ENCODE measurements around the gene PHF1. TPM values are rescaled to one million over a fixed set of nuclear protein-coding genes. Genes with fewer than 3 reads are reported as not detected.

The PHF1 gene
- polyA plus RNA-seq, 1 donor from 2014 or later, result 102 TPM

DNA sequence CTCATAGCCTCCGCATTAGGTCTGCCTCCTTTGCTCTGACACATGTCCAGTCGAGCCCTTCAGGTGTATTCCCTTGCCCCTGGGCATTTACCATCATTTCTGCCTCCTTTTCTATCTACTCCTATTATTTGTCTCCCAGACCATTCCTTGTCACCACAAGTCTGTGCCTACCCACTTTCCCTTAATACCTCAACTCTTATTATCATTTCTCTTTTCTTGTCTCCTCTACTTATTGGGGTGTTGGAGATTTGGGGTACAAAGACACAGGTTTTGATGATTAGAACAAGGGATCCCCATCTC lies 10.5 kb downstream of the PHF1 start:
- Histone ChIP-seq H3K27ac (ENCODE audit: low read length) (peak overlapping the region; percentile 99), H3K4me2 (ENCODE audit: low read length) (peak overlapping the region; percentile 62), H3K36me3 (ENCODE audit: insufficient read depth, low read length) (no peaks in the 10 kb centered on the region), H3K9ac (ENCODE audit: low read length) (peak overlapping the region; percentile 93), H3K9me3 (ENCODE audit: low read length) (no peaks in the 10 kb centered on the region), H2AFZ (ENCODE audit: low read depth, low read length) (no peak overlapping the region), H3K79me2 (replicated peaks; ENCODE audit: insufficient read depth, low read length) (peaks cover 44% of the 10 kb centered on the region), H3K27me3 (ENCODE audit: insufficient read depth, low read depth, low read length) (no peaks in the 10 kb centered on the region), H3K4me3 (ENCODE audit: low read length) (peak overlapping the region; percentile 69), H4K20me1 (ENCODE audit: insufficient read depth) (no peaks in the 10 kb centered on the region), H3F3A (ENCODE audit: insufficient read depth, low read length, poor library complexity, severe bottlenecking) (peaks cover 15% of the 10 kb centered on the region), H3K9me2 (ENCODE audit: insufficient read depth, low read length) (no peaks in the 10 kb centered on the region)
- TF ChIP-seq POLR2AphosphoS5 (IDR thresholded peaks at IDR 0.05) (no peak), EP300 (conservative IDR thresholded peaks at IDR 0.05; ENCODE audit: poor library complexity, severe bottlenecking) (no peak), RAD21 (conservative IDR thresholded peaks at IDR 0.05) (no peak), MXI1 (conservative IDR thresholded peaks at IDR 0.05; ENCODE audit: poor library complexity, severe bottlenecking) (no peak), SMC3 (conservative IDR thresholded peaks at IDR 0.05; ENCODE audit: poor library complexity) (no peak), EZH2 (IDR thresholded peaks at IDR 0.05; ENCODE audit: borderline replicate concordance, insufficient read depth, low read length, poor library complexity, severe bottlenecking) (no peak), TAF1 (IDR thresholded peaks at IDR 0.05; ENCODE audit: low read depth) (no peak)
- TF ChIP-seq, protein P1, sequence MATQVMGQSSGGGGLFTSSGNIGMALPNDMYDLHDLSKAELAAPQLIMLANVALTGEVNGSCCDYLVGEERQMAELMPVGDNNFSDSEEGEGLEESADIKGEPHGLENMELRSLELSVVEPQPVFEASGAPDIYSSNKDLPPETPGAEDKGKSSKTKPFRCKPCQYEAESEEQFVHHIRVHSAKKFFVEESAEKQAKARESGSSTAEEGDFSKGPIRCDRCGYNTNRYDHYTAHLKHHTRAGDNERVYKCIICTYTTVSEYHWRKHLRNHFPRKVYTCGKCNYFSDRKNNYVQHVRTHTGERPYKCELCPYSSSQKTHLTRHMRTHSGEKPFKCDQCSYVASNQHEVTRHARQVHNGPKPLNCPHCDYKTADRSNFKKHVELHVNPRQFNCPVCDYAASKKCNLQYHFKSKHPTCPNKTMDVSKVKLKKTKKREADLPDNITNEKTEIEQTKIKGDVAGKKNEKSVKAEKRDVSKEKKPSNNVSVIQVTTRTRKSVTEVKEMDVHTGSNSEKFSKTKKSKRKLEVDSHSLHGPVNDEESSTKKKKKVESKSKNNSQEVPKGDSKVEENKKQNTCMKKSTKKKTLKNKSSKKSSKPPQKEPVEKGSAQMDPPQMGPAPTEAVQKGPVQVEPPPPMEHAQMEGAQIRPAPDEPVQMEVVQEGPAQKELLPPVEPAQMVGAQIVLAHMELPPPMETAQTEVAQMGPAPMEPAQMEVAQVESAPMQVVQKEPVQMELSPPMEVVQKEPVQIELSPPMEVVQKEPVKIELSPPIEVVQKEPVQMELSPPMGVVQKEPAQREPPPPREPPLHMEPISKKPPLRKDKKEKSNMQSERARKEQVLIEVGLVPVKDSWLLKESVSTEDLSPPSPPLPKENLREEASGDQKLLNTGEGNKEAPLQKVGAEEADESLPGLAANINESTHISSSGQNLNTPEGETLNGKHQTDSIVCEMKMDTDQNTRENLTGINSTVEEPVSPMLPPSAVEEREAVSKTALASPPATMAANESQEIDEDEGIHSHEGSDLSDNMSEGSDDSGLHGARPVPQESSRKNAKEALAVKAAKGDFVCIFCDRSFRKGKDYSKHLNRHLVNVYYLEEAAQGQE (IDR thresholded peaks at IDR 0.05; ENCODE audit: borderline replicate concordance), result no peak
- TF ChIP-seq, protein P2, sequence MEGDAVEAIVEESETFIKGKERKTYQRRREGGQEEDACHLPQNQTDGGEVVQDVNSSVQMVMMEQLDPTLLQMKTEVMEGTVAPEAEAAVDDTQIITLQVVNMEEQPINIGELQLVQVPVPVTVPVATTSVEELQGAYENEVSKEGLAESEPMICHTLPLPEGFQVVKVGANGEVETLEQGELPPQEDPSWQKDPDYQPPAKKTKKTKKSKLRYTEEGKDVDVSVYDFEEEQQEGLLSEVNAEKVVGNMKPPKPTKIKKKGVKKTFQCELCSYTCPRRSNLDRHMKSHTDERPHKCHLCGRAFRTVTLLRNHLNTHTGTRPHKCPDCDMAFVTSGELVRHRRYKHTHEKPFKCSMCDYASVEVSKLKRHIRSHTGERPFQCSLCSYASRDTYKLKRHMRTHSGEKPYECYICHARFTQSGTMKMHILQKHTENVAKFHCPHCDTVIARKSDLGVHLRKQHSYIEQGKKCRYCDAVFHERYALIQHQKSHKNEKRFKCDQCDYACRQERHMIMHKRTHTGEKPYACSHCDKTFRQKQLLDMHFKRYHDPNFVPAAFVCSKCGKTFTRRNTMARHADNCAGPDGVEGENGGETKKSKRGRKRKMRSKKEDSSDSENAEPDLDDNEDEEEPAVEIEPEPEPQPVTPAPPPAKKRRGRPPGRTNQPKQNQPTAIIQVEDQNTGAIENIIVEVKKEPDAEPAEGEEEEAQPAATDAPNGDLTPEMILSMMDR (IDR thresholded peaks at IDR 0.05; ENCODE audit: poor library complexity, severe bottlenecking), result no peak

DNA sequence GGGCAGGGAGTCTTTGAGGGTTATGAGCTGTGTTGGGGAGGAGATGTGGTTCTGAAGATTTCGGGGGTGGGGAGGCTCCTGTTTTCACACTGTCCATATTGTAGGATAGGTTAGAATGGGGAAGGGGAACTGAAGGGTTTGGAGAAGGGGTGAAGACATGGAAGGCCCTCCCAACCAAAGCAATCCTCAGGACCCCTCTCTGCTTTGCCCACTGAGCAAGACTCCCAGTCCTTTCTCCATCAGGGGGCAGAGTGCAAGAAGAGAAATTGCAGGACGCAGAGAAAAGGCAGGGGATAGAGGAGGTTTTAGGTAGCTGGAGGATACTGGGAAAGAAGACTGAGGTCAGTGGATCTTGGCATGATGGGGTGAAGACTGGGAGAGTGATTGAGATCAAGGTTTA lies 13.0 kb downstream of the PHF1 start:
- H3K27ac ChIP-seq (ENCODE audit: low read length), result no peak overlapping the region
- H4K20me1 ChIP-seq (ENCODE audit: insufficient read depth), result no peaks in the 10 kb centered on the region
- no peak overlapping the region for H3K4me2 ChIP-seq (ENCODE audit: low read length)
- H3K9me2 ChIP-seq (ENCODE audit: insufficient read depth, low read length), result no peaks in the 10 kb centered on the region
- no peak overlapping the region for H2AFZ ChIP-seq (ENCODE audit: low read depth, low read length)
- H3K9ac ChIP-seq (ENCODE audit: low read length), result no peak overlapping the region
- no peak overlapping the region for H3K4me3 ChIP-seq (ENCODE audit: low read length)
- H3K27me3 ChIP-seq (ENCODE audit: insufficient read depth, low read depth, low read length), result no peaks in the 10 kb centered on the region
- peaks cover 39% of the 10 kb centered on the region for H3K79me2 ChIP-seq (replicated peaks; ENCODE audit: insufficient read depth, low read length)
- peaks cover 8% of the 10 kb centered on the region for H3F3A ChIP-seq (ENCODE audit: insufficient read depth, low read length, poor library complexity, severe bottlenecking)
- TF ChIP-seq EP300 (conservative IDR thresholded peaks at IDR 0.05; ENCODE audit: poor library complexity, severe bottlenecking), result no peak
- TF ChIP-seq, protein P2 (IDR thresholded peaks at IDR 0.05; ENCODE audit: poor library complexity, severe bottlenecking), result no peak
- TF ChIP-seq, protein P1 (IDR thresholded peaks at IDR 0.05; ENCODE audit: borderline replicate concordance), result no peak
- TF ChIP-seq TAF1 (IDR thresholded peaks at IDR 0.05; ENCODE audit: low read depth), result no peak
- H3K9me3 ChIP-seq (ENCODE audit: low read length), result no peaks in the 10 kb centered on the region
- H3K36me3 ChIP-seq (ENCODE audit: insufficient read depth, low read length), result no peaks in the 10 kb centered on the region
